Measurements from ENCODE around the gene NUP214.

DNA sequence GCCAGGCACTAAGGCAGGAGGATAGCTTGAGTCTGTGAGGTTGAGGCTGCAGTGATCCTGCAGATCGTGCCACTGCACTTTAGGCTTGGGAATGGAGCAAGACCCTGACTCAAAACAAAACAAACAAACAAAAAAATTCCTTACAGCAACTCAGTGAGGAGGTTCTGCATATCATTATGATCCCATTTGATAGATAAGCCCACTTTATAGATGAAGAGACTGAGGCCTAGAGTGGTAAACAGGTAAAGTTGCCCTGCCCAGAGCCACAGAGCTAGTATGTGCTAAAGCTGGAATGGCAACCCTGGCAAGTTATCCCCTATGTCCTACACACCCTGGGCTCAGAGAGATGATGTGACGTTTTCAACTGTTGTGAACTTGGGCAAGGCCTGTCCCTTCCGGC, 21.9 kb upstream of the NUP214 start:
- TF ChIP-seq, protein P1, sequence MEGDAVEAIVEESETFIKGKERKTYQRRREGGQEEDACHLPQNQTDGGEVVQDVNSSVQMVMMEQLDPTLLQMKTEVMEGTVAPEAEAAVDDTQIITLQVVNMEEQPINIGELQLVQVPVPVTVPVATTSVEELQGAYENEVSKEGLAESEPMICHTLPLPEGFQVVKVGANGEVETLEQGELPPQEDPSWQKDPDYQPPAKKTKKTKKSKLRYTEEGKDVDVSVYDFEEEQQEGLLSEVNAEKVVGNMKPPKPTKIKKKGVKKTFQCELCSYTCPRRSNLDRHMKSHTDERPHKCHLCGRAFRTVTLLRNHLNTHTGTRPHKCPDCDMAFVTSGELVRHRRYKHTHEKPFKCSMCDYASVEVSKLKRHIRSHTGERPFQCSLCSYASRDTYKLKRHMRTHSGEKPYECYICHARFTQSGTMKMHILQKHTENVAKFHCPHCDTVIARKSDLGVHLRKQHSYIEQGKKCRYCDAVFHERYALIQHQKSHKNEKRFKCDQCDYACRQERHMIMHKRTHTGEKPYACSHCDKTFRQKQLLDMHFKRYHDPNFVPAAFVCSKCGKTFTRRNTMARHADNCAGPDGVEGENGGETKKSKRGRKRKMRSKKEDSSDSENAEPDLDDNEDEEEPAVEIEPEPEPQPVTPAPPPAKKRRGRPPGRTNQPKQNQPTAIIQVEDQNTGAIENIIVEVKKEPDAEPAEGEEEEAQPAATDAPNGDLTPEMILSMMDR (IDR thresholded peaks at IDR 0.05; ENCODE audit: insufficient read depth, low read length, poor library complexity, severe bottlenecking), result no peak
- no peak for TF ChIP-seq EZH2phosphoT487 (conservative IDR thresholded peaks at IDR 0.05; ENCODE audit: low read length)

All from SU-DHL-6 (cell line).